ENCODE measurements around the gene PCBP3. TPM values are rescaled to one million over a fixed set of nuclear protein-coding genes. Genes with fewer than 3 reads are reported as not detected.

Gene PCBP3
- total RNA-seq, 4 donors from 2014 or later, result 0.47 to 5.3 (median 1.0) TPM; not detected in 1

DNA sequence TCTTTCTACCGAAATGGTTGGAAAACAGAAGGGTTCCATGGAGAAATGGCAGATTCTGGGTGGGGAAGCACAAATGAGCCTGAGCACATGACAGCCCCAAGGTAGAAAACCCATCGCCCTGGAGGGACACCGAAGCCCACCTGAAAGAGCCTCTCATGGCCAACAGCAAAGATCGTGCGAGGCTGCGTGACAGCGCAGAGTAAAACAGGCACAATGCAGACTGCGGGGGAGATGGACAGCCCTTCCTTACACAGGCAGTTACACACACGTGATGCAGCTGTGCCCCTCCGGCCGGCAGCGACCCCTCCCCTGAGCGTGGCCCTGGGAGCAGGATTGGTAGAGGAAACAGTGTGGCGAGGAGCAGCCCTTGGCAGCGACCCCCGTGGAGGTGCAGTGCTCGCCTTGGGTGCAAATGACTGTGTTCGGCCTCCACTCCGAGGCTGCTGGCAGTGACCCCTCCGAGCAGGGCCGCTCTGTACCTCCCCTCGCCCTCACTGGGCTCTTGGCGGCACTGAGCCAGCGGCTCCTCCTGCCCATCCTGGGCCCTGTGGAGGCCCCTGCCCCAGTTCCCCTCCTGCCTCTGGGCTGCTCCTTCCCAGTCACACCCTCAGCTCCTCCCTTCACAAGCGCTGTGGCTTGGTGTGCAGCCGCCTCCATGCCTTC, 217.1 kb downstream of the PCBP3 start:
- WGBS, 2 donors, result 85 to 93% methylated on average over 17 to 21 of the region's 26 CpGs
- intact Hi-C loops (cut with DNase I), result no loop called here
- DNase-seq, result no peak
- no peaks in the 10 kb centered on the region for H3K9me3 ChIP-seq
- H3K36me3 ChIP-seq, result no peaks in the 10 kb centered on the region
- no peak overlapping the region for H3K27ac ChIP-seq
- H3K27me3 ChIP-seq, result peaks cover 0 to 5% (median 0%) of the 10 kb centered on the region in 4 donors
- no peak for TF ChIP-seq POLR2A (IDR thresholded peaks at IDR 0.05)
- TF ChIP-seq, protein P1, sequence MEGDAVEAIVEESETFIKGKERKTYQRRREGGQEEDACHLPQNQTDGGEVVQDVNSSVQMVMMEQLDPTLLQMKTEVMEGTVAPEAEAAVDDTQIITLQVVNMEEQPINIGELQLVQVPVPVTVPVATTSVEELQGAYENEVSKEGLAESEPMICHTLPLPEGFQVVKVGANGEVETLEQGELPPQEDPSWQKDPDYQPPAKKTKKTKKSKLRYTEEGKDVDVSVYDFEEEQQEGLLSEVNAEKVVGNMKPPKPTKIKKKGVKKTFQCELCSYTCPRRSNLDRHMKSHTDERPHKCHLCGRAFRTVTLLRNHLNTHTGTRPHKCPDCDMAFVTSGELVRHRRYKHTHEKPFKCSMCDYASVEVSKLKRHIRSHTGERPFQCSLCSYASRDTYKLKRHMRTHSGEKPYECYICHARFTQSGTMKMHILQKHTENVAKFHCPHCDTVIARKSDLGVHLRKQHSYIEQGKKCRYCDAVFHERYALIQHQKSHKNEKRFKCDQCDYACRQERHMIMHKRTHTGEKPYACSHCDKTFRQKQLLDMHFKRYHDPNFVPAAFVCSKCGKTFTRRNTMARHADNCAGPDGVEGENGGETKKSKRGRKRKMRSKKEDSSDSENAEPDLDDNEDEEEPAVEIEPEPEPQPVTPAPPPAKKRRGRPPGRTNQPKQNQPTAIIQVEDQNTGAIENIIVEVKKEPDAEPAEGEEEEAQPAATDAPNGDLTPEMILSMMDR (IDR thresholded peaks at IDR 0.05), result no peak
- H3K4me3 ChIP-seq, result no peak overlapping the region
- no peaks in the 10 kb centered on the region for H3K4me1 ChIP-seq

DNA sequence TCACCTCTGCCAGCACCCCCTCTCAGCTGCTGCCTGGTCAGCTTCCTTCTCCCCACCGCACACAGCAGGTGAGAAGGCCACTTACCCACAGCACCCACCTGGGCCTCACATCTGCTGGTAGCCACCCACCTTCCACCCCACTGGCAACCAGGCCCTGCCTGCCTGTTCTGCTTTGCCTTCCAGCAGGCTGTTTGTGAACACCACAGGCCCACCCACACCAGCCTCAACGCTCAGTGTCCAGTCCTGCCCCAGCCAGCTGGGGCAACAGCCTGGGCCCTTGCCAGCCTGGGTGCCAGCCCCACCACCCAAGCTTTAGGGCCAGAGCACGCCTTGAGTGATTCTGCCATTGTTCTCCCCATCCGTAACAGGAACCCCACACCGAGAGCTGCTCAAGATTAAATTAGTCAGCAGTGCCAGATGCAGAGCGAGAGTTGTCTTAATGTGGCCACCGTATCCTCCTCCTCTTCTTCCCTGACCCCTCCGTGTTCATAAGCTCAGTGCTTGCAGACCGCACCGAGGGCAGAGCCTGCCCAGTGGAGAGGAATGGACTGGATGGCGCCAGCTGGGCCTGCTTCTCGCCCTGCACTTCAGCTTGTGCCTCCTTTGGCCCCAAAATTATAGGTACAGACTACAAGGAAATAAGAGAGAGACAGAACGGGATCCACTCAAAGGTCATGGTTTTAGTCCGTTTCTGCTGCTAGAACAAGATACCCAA, 217.8 kb downstream of the PCBP3 start:
- no peak for DNase-seq
- intact Hi-C loops (cut with DNase I), result no loop called here
- Histone ChIP-seq H3K4me3 (no peak overlapping the region), H3K4me1 (no peaks in the 10 kb centered on the region), H3K27me3 (peaks cover 0 to 10% (median 0%) of the 10 kb centered on the region in 4 donors), H3K27ac (no peak overlapping the region), H3K36me3 (no peaks in the 10 kb centered on the region), H3K9me3 (no peaks in the 10 kb centered on the region)
- TF ChIP-seq, protein P1 (IDR thresholded peaks at IDR 0.05), result no peak
- TF ChIP-seq POLR2A (IDR thresholded peaks at IDR 0.05), result no peak
- 86 to 89% methylated on average over 9 of the region's 14 CpGs for WGBS, 2 donors

DNA sequence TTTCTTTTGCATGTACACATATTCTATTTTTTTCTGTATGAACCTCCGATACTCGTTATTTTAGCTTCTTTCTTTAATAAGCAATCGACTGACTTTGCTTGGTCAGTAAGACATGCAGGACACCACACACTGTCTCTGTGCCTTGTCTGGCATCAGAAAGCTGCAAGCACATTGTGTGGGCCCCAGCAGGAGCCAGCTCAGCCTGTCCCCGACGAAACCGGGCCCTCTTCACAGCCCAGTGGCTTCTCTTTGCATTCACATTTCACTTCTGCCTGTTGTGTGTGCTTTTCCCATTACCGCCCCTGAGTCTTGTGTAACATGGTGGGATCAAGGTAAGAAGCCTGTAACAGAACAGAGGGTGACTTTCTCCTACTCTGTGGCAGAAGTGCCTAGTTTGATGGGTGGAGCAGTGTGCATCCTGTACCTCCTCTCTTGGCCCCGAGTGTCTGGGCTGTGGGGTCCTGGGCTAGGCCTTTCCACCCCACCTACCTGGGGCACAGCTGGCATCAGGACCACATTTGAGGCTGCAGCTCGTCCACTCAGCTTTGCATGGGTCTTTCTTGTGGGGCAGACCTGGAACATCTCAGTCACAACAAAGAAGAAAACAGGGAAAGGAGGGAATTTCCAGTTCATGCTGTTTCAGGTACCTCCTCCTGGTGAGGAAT, 219.2 kb downstream of the PCBP3 start:
- Histone ChIP-seq H3K4me1 (no peaks in the 10 kb centered on the region), H3K9me3 (no peaks in the 10 kb centered on the region), H3K36me3 (no peaks in the 10 kb centered on the region), H3K27me3 (peaks cover 0 to 14% (median 0%) of the 10 kb centered on the region in 4 donors), H3K27ac (no peak overlapping the region), H3K4me3 (no peak overlapping the region)
- intact Hi-C loops (cut with DNase I), result no loop called here
- TF ChIP-seq POLR2A (IDR thresholded peaks at IDR 0.05), result no peak
- TF ChIP-seq, protein P1 (IDR thresholded peaks at IDR 0.05), result no peak
- DNase-seq, result no peak
- 77 to 81% methylated on average over 7 of the region's 9 CpGs for whole genome bisulfite sequencing, 2 donors

DNA sequence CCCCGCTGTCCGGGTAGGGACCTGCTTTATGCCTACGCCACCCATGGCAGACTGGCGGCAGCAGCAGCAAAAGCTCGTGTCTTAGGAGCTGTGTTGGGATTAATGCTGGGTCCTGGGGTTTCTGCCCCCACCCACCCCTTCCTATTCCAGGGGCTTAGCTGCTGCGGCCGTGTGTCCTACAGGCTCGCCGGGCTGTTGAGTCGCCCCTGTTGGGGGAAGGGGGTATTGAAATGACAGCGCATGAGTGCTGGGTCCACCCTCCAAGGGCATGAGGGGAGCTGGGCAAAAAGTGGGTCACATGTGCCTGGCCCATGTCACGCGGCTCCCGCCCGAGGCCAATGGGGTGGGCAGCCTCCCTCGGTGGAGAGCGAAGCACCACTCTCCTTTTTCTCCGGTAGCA, 219.7 kb downstream of the PCBP3 start:
- no peak for DNase-seq
- H3K4me1 ChIP-seq, result no peaks in the 10 kb centered on the region
- TF ChIP-seq POLR2A (IDR thresholded peaks at IDR 0.05), result no peak
- TF ChIP-seq, protein P1 (IDR thresholded peaks at IDR 0.05), result no peak
- no peaks in the 10 kb centered on the region for H3K9me3 ChIP-seq
- H3K4me3 ChIP-seq, result no peak overlapping the region
- 95 to 100% methylated on average over 3 to 4 of the region's 18 CpGs for WGBS, 2 donors
- no peaks in the 10 kb centered on the region for H3K36me3 ChIP-seq
- H3K27me3 ChIP-seq, result peaks cover 0 to 14% (median 0%) of the 10 kb centered on the region in 4 donors
- no peak overlapping the region for H3K27ac ChIP-seq
- intact Hi-C loops (cut with DNase I), result no loop called here

DNA sequence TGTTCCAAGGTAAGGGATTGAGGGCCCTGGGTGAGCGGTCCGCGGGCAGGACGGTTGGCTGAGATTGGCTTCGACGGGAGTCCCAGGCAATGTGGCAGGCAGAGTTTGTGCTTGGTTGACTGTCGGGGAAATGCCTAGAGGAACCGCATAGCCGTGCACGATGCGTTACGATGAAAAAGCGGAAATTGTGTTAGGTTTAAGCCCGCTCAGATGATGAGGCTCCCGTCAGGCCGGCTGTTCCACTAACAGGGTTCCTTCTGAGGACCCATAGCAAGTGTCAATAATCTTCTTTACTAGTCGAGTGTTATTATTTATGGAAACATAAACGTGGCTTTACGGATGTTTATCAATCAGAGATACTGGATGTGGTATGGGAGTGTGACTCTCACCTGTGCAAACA, 220.2 kb downstream of the PCBP3 start:
- DNase-seq, result no peak
- Histone ChIP-seq H3K27ac (no peak overlapping the region), H3K36me3 (no peaks in the 10 kb centered on the region), H3K27me3 (peaks cover 0 to 14% (median 0%) of the 10 kb centered on the region in 4 donors), H3K4me3 (no peak overlapping the region), H3K4me1 (no peaks in the 10 kb centered on the region), H3K9me3 (no peaks in the 10 kb centered on the region)
- TF ChIP-seq, protein P1 (IDR thresholded peaks at IDR 0.05), result no peak
- no peak for TF ChIP-seq POLR2A (IDR thresholded peaks at IDR 0.05)
- 85 to 90% methylated on average over 7 to 17 of the region's 19 CpGs for WGBS, 2 donors
- intact Hi-C loops (cut with DNase I), result no loop called here
